GM23338 (cell line): ENCODE results near the gene C4BPA.

Experiments used
- EZH2 ChIP-seq: fragments of 200-600 bp; sonication (generic); IDR thresholded peaks from one replicate; pipeline ENCODE4 v1.8.0; 2017; ENCODE audit warnings: antibody characterized with exemption, mild to moderate bottlenecking, low read depth; ENCODE audit not compliant: unreplicated experiment
- POLR2AphosphoS5 ChIP-seq: IDR thresholded peaks from 2 replicates; pipeline ENCODE4 v1.6.1; 2016; ENCODE audit warnings: antibody characterized with exemption, low read depth

GRCh38 chr1:207115269-207115668 is 11.2 kb downstream of the C4BPA start:
- TF ChIP-seq EZH2: no peak
- no peak for TF ChIP-seq POLR2AphosphoS5
